ENCODE measurements around the gene FAM53B.

Gene FAM53B

GRCh38 chr10:124586142-124586541 is 158.0 kb downstream of the FAM53B start:
- Mint-ChIP-seq H3K9me3 (peaks cover 22% of the 10 kb centered on the region), H3K36me3 (ENCODE audit: low read depth) (peaks cover 20% of the 10 kb centered on the region), H3K4me3 (no peak overlapping the region), H3K27ac (peak overlapping the region in 1 of 3 experiments; percentile 59), H3K27me3 (ENCODE audit: low read depth) (peaks cover 8% of the 10 kb centered on the region), H3K4me1 (peaks cover 25% of the 10 kb centered on the region)
- TF ChIP-seq CTCF (IDR thresholded peaks at IDR 0.05; ENCODE audit: unreplicated experiment in 3 of 3): no peak

DNA sequence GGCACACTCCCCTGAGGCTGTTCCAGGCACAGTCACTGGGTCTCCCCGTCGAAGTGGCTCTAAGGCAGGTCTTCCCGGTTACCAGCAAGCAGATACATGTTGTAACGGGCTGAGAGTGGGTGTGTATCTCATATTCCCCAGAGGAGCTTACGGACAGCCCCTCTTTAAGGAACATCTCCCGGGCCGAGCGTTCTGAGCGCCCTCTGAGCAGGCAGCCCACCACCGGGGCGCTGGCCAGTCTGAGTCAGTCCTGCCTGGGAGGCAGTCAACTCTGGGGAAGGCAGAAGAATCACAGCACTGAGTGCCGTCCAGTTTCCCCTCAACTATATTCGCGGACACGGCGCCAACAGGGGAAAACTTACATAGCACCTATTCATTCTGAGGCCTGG is 165.2 kb downstream of the FAM53B start:
- peaks cover 4% of the 10 kb centered on the region for H3K27me3 Mint-ChIP-seq (ENCODE audit: low read depth)
- H3K27ac Mint-ChIP-seq: no peak overlapping the region
- H3K4me1 Mint-ChIP-seq: no peaks in the 10 kb centered on the region
- peaks cover 20% of the 10 kb centered on the region for H3K36me3 Mint-ChIP-seq (ENCODE audit: low read depth)
- peaks cover 31% of the 10 kb centered on the region for H3K9me3 Mint-ChIP-seq
- no peak overlapping the region for H3K4me3 Mint-ChIP-seq
- TF ChIP-seq CTCF (IDR thresholded peaks at IDR 0.05; ENCODE audit: unreplicated experiment in 3 of 3): no peak

DNA sequence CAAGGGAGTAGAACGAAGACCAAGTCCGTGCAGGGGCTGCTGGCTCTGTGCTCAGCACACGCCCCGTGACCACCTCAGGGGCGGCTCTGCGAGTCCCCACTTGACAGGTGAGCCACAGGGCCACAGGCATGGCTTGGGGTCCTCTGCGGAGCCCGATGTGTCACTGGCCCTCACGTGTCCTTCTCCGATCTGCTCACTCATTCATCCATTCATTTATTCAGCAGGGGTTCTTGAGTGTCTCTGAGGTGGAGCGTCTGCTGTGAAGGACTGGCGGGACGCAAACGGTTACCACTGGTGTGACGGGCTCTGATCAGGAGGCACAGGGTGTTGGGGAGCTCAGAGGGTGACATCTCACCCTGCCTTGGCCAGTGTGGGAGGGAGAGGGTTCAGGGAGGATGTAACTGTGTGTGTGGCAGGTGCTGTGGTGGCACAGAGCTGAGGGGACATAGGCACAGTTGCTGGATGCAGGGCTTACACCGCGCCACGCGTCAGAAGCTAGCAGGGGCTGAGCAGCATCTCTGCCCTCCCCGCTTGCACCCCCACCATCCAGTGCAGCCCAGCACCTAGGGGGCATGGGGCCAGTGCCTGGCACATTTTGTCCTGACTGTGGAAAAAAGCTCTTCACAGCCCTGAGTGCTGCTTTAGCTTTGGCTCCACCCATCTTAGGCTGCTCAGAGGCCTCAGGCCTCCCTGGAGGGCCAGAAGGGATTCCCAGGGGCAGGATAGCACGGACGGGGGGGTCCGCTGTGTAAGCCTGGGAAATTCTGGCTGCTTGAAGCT is 165.8 kb downstream of the FAM53B start:
- no peak for TF ChIP-seq CTCF (IDR thresholded peaks at IDR 0.05; ENCODE audit: unreplicated experiment in 3 of 3)
- peaks cover 17% of the 10 kb centered on the region for H3K36me3 Mint-ChIP-seq (ENCODE audit: low read depth)
- H3K27ac Mint-ChIP-seq: no peak overlapping the region
- no peak overlapping the region for H3K4me3 Mint-ChIP-seq
- no peaks in the 10 kb centered on the region for H3K4me1 Mint-ChIP-seq
- H3K9me3 Mint-ChIP-seq: peaks cover 27% of the 10 kb centered on the region
- peaks cover 4% of the 10 kb centered on the region for H3K27me3 Mint-ChIP-seq (ENCODE audit: low read depth)

- Mint-ChIP-seq H3K27me3 (ENCODE audit: low read depth) (peaks cover 4% of the 10 kb centered on the region), H3K4me1 (no peaks in the 10 kb centered on the region), H3K36me3 (ENCODE audit: low read depth) (peaks cover 11% of the 10 kb centered on the region), H3K27ac (no peak overlapping the region), H3K9me3 (peaks cover 21% of the 10 kb centered on the region), H3K4me3 (no peak overlapping the region)
- TF ChIP-seq CTCF (IDR thresholded peaks at IDR 0.05; ENCODE audit: unreplicated experiment in 3 of 3): no peak
Measured at GRCh38 chr10:124577651-124578050, 166.5 kb downstream of the FAM53B start.

- Mint-ChIP-seq H3K4me1 (no peaks in the 10 kb centered on the region), H3K27me3 (ENCODE audit: low read depth) (peaks cover 4% of the 10 kb centered on the region), H3K27ac (no peak overlapping the region), H3K36me3 (ENCODE audit: low read depth) (peaks cover 7% of the 10 kb centered on the region), H3K4me3 (no peak overlapping the region), H3K9me3 (peaks cover 17% of the 10 kb centered on the region)
- TF ChIP-seq CTCF (IDR thresholded peaks at IDR 0.05; ENCODE audit: unreplicated experiment in 3 of 3): no peak
Measured at GRCh38 chr10:124576526-124577420, 167.4 kb downstream of the FAM53B start.
